Stomach (tissue), 4 donors: ENCODE results near the gene SLC13A3.

Source experiments
- EP300 ChIP-seq: sonication (generic); formaldehyde crosslinking; IDR thresholded peaks from one replicate; pipeline ENCODE4 v1.6.1; 2017; ENCODE audit warnings: antibody characterized with exemption
- POLR2AphosphoS5 ChIP-seq, 3 donors: sonication (generic); formaldehyde crosslinking; IDR thresholded peaks; one replicate each; pipeline ENCODE4 v1.6.1; 2016; ENCODE audit warnings: antibody characterized with exemption in 3 of 3
- TF ChIP-seq, protein P1 (sequence below), 7 experiments: fragments of 450-650 bp in 4 of 7; fragments of 200-600 bp in 3 of 7; sonication (generic) in 3 of 7; IDR thresholded peaks; one replicate each; pipeline ENCODE4 v1.5.1; 2016 to 2019; ENCODE audit warnings: antibody characterized with exemption in 7 of 7, control low read depth in 2 of 7, mild to moderate bottlenecking in 1 of 7

DNA sequence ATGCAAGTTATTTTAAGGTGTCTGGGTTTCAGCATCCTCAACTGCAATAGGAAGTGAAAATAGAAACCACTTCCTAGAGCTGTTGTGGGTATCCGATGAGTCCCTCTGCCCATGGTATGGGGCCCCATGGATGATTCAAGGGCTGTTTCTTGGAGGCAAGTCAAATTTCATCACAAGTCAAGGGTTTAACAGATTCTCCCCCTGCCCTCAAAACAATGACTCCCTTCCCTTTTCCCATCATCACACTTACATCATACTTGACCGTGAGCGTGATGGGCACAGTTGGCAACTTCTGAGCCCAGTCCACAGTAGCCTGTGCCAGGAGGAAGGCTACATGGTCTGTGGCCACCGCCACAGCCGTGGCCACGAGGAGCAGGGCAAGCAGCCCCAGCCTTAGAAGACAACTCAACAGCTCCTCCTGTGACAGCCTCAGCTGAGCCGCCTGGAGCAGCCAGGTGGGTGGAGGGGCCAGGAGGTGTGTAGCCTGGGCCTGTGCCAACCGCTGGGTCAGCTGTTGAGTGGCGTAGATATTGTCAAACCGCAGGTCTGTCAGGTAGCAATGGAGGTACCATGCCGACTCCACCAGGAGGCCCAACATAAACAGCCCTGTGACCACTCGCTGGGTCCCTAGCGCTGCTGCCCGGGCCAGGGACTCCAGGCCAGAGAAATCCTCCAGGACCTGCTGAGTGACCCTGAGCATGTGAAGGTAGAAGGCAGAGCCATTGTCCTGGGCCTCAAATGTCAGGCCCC, 106.0 kb downstream of the SLC13A3 start:
- no peak for TF ChIP-seq POLR2AphosphoS5 (IDR thresholded peaks at IDR 0.05)
- TF ChIP-seq, protein P1, sequence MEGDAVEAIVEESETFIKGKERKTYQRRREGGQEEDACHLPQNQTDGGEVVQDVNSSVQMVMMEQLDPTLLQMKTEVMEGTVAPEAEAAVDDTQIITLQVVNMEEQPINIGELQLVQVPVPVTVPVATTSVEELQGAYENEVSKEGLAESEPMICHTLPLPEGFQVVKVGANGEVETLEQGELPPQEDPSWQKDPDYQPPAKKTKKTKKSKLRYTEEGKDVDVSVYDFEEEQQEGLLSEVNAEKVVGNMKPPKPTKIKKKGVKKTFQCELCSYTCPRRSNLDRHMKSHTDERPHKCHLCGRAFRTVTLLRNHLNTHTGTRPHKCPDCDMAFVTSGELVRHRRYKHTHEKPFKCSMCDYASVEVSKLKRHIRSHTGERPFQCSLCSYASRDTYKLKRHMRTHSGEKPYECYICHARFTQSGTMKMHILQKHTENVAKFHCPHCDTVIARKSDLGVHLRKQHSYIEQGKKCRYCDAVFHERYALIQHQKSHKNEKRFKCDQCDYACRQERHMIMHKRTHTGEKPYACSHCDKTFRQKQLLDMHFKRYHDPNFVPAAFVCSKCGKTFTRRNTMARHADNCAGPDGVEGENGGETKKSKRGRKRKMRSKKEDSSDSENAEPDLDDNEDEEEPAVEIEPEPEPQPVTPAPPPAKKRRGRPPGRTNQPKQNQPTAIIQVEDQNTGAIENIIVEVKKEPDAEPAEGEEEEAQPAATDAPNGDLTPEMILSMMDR (IDR thresholded peaks at IDR 0.05): no peak
- TF ChIP-seq EP300: no peak
